ENCODE measurements around the gene HNRNPA0.

The HNRNPA0 gene

GRCh38 chr5:137796279-137796678 lies 42.1 kb upstream of the HNRNPA0 start:
- no peak for DNase-seq
- Histone ChIP-seq H3K27me3 (ENCODE audit: control insufficient read depth in 1 of 2, insufficient read depth in 1 of 2, low read length in 2 of 2) (no peaks in the 10 kb centered on the region), H3K27ac (ENCODE audit: low read length, poor library complexity, severe bottlenecking) (no peak overlapping the region), H4K91ac (ENCODE audit: low read length) (no peak overlapping the region), H4K8ac (ENCODE audit: low read length) (no peak overlapping the region), H2BK5ac (ENCODE audit: low read depth, low read length, poor library complexity, severe bottlenecking) (no peak overlapping the region), H3K18ac (ENCODE audit: low read depth in 1 of 2, low read length in 2 of 2) (no peak overlapping the region), H3K4me2 (ENCODE audit: low read length, poor library complexity, severe bottlenecking) (no peak overlapping the region), H3K4me3 (ENCODE audit: insufficient read depth in 1 of 2, low read depth in 1 of 2, low read length in 2 of 2) (no peak overlapping the region), H2BK12ac (ENCODE audit: low read length in 2 of 2) (no peak overlapping the region), H3K23ac (ENCODE audit: low read length in 2 of 2) (no peak overlapping the region), H3K36me3 (ENCODE audit: control insufficient read depth in 1 of 2, insufficient read depth in 2 of 2, low read depth in 1 of 2, low read length in 2 of 2) (no peaks in the 10 kb centered on the region), H2AFZ (ENCODE audit: low read depth, low read length) (no peak overlapping the region), H3K79me1 (replicated peaks; ENCODE audit: low read length, poor library complexity, severe bottlenecking) (no peaks in the 10 kb centered on the region), H3K9me3 (ENCODE audit: control insufficient read depth, low read length) (no peaks in the 10 kb centered on the region), H2BK15ac (ENCODE audit: low read depth, poor library complexity, severe bottlenecking) (no peak overlapping the region), H2BK120ac (ENCODE audit: low read depth, low read length) (no peak overlapping the region), H3K4ac (ENCODE audit: low read depth in 1 of 2, low read length in 2 of 2) (no peak overlapping the region), H2AK5ac (ENCODE audit: low read length, severe bottlenecking) (no peak overlapping the region), H3K4me1 (ENCODE audit: control insufficient read depth, insufficient read depth, low read depth, low read length) (peaks cover 4% of the 10 kb centered on the region), H3K9ac (ENCODE audit: low read length) (no peak overlapping the region), H3K14ac (ENCODE audit: low read length in 2 of 2) (no peak overlapping the region)
- WGBS = 83% methylated on average over 1 of the region's 3 CpGs

DNA sequence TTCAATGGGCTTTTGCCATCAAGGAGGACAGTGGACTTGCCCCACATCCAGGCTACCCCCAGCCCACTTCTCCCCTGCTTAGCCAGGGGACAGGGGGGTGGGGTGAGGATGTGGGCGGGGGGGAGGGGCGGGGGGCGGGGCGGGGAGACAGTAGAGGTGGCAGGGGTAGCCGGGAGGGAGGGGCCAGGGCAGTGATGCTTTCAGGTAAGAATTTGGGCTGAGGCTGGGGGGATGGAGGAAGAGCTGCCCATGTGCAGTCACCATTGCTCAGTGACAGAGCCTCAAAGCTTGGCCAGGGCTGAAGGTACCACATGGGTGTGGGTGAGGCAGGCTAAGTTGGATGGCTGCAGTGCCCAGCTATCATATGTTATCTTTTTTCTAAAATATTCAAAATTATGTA lies 40.7 kb upstream of the HNRNPA0 start:
- H3K18ac ChIP-seq (ENCODE audit: low read depth in 1 of 2, low read length in 2 of 2) = no peak overlapping the region
- H3K4me3 ChIP-seq (ENCODE audit: insufficient read depth in 1 of 2, low read depth in 1 of 2, low read length in 2 of 2) = no peak overlapping the region
- no peak overlapping the region for H3K27ac ChIP-seq (ENCODE audit: low read length, poor library complexity, severe bottlenecking)
- H2BK5ac ChIP-seq (ENCODE audit: low read depth, low read length, poor library complexity, severe bottlenecking) = no peak overlapping the region
- no peak overlapping the region for H2BK15ac ChIP-seq (ENCODE audit: low read depth, poor library complexity, severe bottlenecking)
- no peaks in the 10 kb centered on the region for H3K79me1 ChIP-seq (replicated peaks; ENCODE audit: low read length, poor library complexity, severe bottlenecking)
- no peak overlapping the region for H2AFZ ChIP-seq (ENCODE audit: low read depth, low read length)
- no peak overlapping the region for H2AK5ac ChIP-seq (ENCODE audit: low read length, severe bottlenecking)
- 60% methylated on average over 1 of the region's 5 CpGs for WGBS
- DNase-seq = no peak
- H3K9ac ChIP-seq (ENCODE audit: low read length) = no peak overlapping the region
- H3K27me3 ChIP-seq (ENCODE audit: control insufficient read depth in 1 of 2, insufficient read depth in 1 of 2, low read length in 2 of 2) = no peaks in the 10 kb centered on the region
- H3K9me3 ChIP-seq (ENCODE audit: control insufficient read depth, low read length) = no peaks in the 10 kb centered on the region
- H3K4ac ChIP-seq (ENCODE audit: low read depth in 1 of 2, low read length in 2 of 2) = no peak overlapping the region
- H3K14ac ChIP-seq (ENCODE audit: low read length in 2 of 2) = no peak overlapping the region
- H3K36me3 ChIP-seq (ENCODE audit: control insufficient read depth in 1 of 2, insufficient read depth in 2 of 2, low read depth in 1 of 2, low read length in 2 of 2) = no peaks in the 10 kb centered on the region
- H2BK120ac ChIP-seq (ENCODE audit: low read depth, low read length) = no peak overlapping the region
- H4K91ac ChIP-seq (ENCODE audit: low read length) = no peak overlapping the region
- no peak overlapping the region for H2BK12ac ChIP-seq (ENCODE audit: low read length in 2 of 2)
- peaks cover 4% of the 10 kb centered on the region for H3K4me1 ChIP-seq (ENCODE audit: control insufficient read depth, insufficient read depth, low read depth, low read length)
- H4K8ac ChIP-seq (ENCODE audit: low read length) = no peak overlapping the region
- no peak overlapping the region for H3K4me2 ChIP-seq (ENCODE audit: low read length, poor library complexity, severe bottlenecking)
- H3K23ac ChIP-seq (ENCODE audit: low read length in 2 of 2) = no peak overlapping the region

- no peak for DNase-seq
- Histone ChIP-seq H2BK15ac (ENCODE audit: low read depth, poor library complexity, severe bottlenecking) (no peak overlapping the region), H3K9ac (ENCODE audit: low read length) (no peak overlapping the region), H3K79me1 (replicated peaks; ENCODE audit: low read length, poor library complexity, severe bottlenecking) (no peaks in the 10 kb centered on the region), H3K36me3 (ENCODE audit: control insufficient read depth in 1 of 2, insufficient read depth in 2 of 2, low read depth in 1 of 2, low read length in 2 of 2) (no peaks in the 10 kb centered on the region), H2AK5ac (ENCODE audit: low read length, severe bottlenecking) (no peak overlapping the region), H3K18ac (ENCODE audit: low read depth in 1 of 2, low read length in 2 of 2) (no peak overlapping the region), H3K14ac (ENCODE audit: low read length in 2 of 2) (no peak overlapping the region), H2BK12ac (ENCODE audit: low read length in 2 of 2) (no peak overlapping the region), H2BK120ac (ENCODE audit: low read depth, low read length) (no peak overlapping the region), H3K4me2 (ENCODE audit: low read length, poor library complexity, severe bottlenecking) (no peak overlapping the region), H3K4me3 (ENCODE audit: insufficient read depth in 1 of 2, low read depth in 1 of 2, low read length in 2 of 2) (no peak overlapping the region), H3K4ac (ENCODE audit: low read depth in 1 of 2, low read length in 2 of 2) (no peak overlapping the region), H2BK5ac (ENCODE audit: low read depth, low read length, poor library complexity, severe bottlenecking) (no peak overlapping the region), H4K8ac (ENCODE audit: low read length) (no peak overlapping the region), H3K27me3 (ENCODE audit: control insufficient read depth in 1 of 2, insufficient read depth in 1 of 2, low read length in 2 of 2) (no peaks in the 10 kb centered on the region), H3K4me1 (ENCODE audit: control insufficient read depth, insufficient read depth, low read depth, low read length) (peaks cover 4% of the 10 kb centered on the region), H4K91ac (ENCODE audit: low read length) (no peak overlapping the region), H2AFZ (ENCODE audit: low read depth, low read length) (no peak overlapping the region), H3K23ac (ENCODE audit: low read length in 2 of 2) (no peak overlapping the region), H3K9me3 (ENCODE audit: control insufficient read depth, low read length) (no peaks in the 10 kb centered on the region), H3K27ac (ENCODE audit: low read length, poor library complexity, severe bottlenecking) (no peak overlapping the region)
- whole genome bisulfite sequencing = no CpG with 5 or more reads among the region's 1 CpG
Observed at GRCh38 chr5:137792303-137792702, 38.1 kb upstream of the HNRNPA0 start.

DNA sequence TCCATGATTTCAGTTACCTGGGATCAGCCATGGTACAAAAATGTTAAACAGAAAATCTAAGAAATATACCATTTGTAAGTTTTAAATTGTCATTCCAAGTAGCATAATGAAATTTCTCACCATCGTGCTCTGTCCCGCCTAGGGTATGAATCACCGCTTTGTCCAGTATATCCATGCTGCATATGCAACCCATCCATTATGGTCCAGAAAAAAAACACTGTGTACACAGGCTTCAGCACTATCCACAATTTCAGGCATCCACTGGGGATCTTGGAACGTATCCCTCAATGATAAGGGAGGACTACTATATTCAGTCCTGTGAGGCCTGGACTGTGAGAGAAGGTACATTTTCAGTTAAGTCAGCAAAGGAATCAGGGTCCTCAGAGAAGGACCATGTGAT lies 37.6 kb upstream of the HNRNPA0 start:
- Histone ChIP-seq H3K4me1 (ENCODE audit: control insufficient read depth, insufficient read depth, low read depth, low read length) (peaks cover 4% of the 10 kb centered on the region), H2AFZ (ENCODE audit: low read depth, low read length) (no peak overlapping the region), H2BK12ac (ENCODE audit: low read length in 2 of 2) (no peak overlapping the region), H3K4ac (ENCODE audit: low read depth in 1 of 2, low read length in 2 of 2) (no peak overlapping the region), H4K8ac (ENCODE audit: low read length) (no peak overlapping the region), H2BK5ac (ENCODE audit: low read depth, low read length, poor library complexity, severe bottlenecking) (no peak overlapping the region), H3K36me3 (ENCODE audit: control insufficient read depth in 1 of 2, insufficient read depth in 2 of 2, low read depth in 1 of 2, low read length in 2 of 2) (no peaks in the 10 kb centered on the region), H3K23ac (ENCODE audit: low read length in 2 of 2) (no peak overlapping the region), H3K18ac (ENCODE audit: low read depth in 1 of 2, low read length in 2 of 2) (no peak overlapping the region), H3K27me3 (ENCODE audit: control insufficient read depth in 1 of 2, insufficient read depth in 1 of 2, low read length in 2 of 2) (no peaks in the 10 kb centered on the region), H3K9ac (ENCODE audit: low read length) (no peak overlapping the region), H3K79me1 (replicated peaks; ENCODE audit: low read length, poor library complexity, severe bottlenecking) (no peaks in the 10 kb centered on the region), H2BK120ac (ENCODE audit: low read depth, low read length) (no peak overlapping the region), H3K4me2 (ENCODE audit: low read length, poor library complexity, severe bottlenecking) (no peak overlapping the region), H3K14ac (ENCODE audit: low read length in 2 of 2) (no peak overlapping the region), H3K4me3 (ENCODE audit: insufficient read depth in 1 of 2, low read depth in 1 of 2, low read length in 2 of 2) (no peak overlapping the region), H4K91ac (ENCODE audit: low read length) (no peak overlapping the region), H3K27ac (ENCODE audit: low read length, poor library complexity, severe bottlenecking) (peak overlapping the region; percentile 13), H3K9me3 (ENCODE audit: control insufficient read depth, low read length) (no peaks in the 10 kb centered on the region), H2AK5ac (ENCODE audit: low read length, severe bottlenecking) (peak overlapping the region; percentile 11), H2BK15ac (ENCODE audit: low read depth, poor library complexity, severe bottlenecking) (no peak overlapping the region)
- 80% methylated on average over 4 of the region's 4 CpGs for WGBS
- DNase-seq = no peak
